Neuronal stem cell (in vitro differentiated cells): ENCODE measurements around the gene FAM83E.

ENCODE experiments used
- DNase-seq: peaks from one replicate; pipeline ENCODE4 v3.0.0-alpha.2; 2013; ENCODE audit warnings: low spot score
- H2AFZ ChIP-seq: one replicate; pipeline ENCODE4 v1.6.1; 2013; ENCODE audit warnings: mild to moderate bottlenecking, low read length, inconsistent platforms
- H2AK5ac ChIP-seq: 2 replicates; pipeline ENCODE4 v1.6.1; 2013; ENCODE audit warnings: low read depth, mild to moderate bottlenecking, inconsistent platforms, low read length, moderate library complexity, mixed read lengths
- H2BK120ac ChIP-seq: 2 replicates; pipeline ENCODE4 v1.6.1; 2013; ENCODE audit warnings: low read depth, mild to moderate bottlenecking, inconsistent platforms, low read length, moderate library complexity, mixed read lengths
- H2BK12ac ChIP-seq: one replicate; pipeline ENCODE4 v1.6.1; 2013; ENCODE audit warnings: low read length, inconsistent platforms
- H2BK15ac ChIP-seq: 2 replicates; pipeline ENCODE4 v1.6.1; 2013; ENCODE audit warnings: mild to moderate bottlenecking, low read length, inconsistent platforms, mixed read lengths
- H2BK5ac ChIP-seq: one replicate; pipeline ENCODE4 v1.6.1; 2013; ENCODE audit warnings: inconsistent platforms, mild to moderate bottlenecking, low read length, moderate library complexity
- H3K14ac ChIP-seq: one replicate; pipeline ENCODE4 v1.6.1; 2013; ENCODE audit warnings: low read length, inconsistent platforms
- H3K18ac ChIP-seq: 2 replicates; pipeline ENCODE4 v1.6.1; 2013; ENCODE audit warnings: low read length, inconsistent platforms
- H3K23ac ChIP-seq: 2 replicates; pipeline ENCODE4 v1.6.1; 2013; ENCODE audit warnings: low read depth, mild to moderate bottlenecking, mixed read lengths, low read length, inconsistent platforms; ENCODE audit not compliant: poor library complexity
- H3K27ac ChIP-seq: replicated peaks from 3 replicates; pipeline ENCODE4 v1.5.1; 2013; ENCODE audit warnings: low read length, inconsistent platforms
- H3K27me3 ChIP-seq, 3 experiments: 2 replicates each; pipeline ENCODE4 v1.6.1; 2013; ENCODE audit warnings: low read length in 3 of 3, mild to moderate bottlenecking in 2 of 3, inconsistent platforms in 1 of 3, low read depth in 1 of 3, mixed read lengths in 1 of 3, moderate library complexity in 1 of 3; ENCODE audit not compliant: control insufficient read depth in 3 of 3, insufficient read depth in 3 of 3
- H3K36me3 ChIP-seq, 2 donors: replicated peaks in 1 of 2; 2 replicates each; pipeline ENCODE4 v1.6.1; 2013; ENCODE audit warnings: low read length in 2 of 2; ENCODE audit not compliant: control insufficient read depth in 2 of 2, insufficient read depth in 2 of 2
- H3K4ac ChIP-seq: 2 replicates; pipeline ENCODE4 v1.6.1; 2013; ENCODE audit warnings: inconsistent platforms, mild to moderate bottlenecking, low read length, moderate library complexity
- H3K4me1 ChIP-seq, 2 donors: 1 replicate in 1 of 2; 2 replicates in 1 of 2; pipeline ENCODE4 v1.6.1; 2013; ENCODE audit warnings: low read length in 2 of 2, low read depth in 1 of 2; ENCODE audit not compliant: control insufficient read depth in 2 of 2, insufficient read depth in 1 of 2
- H3K4me2 ChIP-seq: one replicate; pipeline ENCODE4 v1.6.1; 2013; ENCODE audit warnings: mild to moderate bottlenecking, low read length, inconsistent platforms; ENCODE audit not compliant: insufficient read depth, poor library complexity, severe bottlenecking
- H3K4me3 ChIP-seq, 2 donors: 2 replicates each; pipeline ENCODE4 v1.5.1; 2013; ENCODE audit warnings: low read length in 2 of 2, mild to moderate bottlenecking in 2 of 2, inconsistent platforms in 1 of 2, moderate library complexity in 1 of 2
- H3K79me1 ChIP-seq: one replicate; pipeline ENCODE4 v1.6.1; 2013; ENCODE audit warnings: low read depth, mild to moderate bottlenecking, inconsistent platforms, low read length, moderate library complexity
- H3K9ac ChIP-seq: one replicate; pipeline ENCODE4 v1.6.1; 2013; ENCODE audit warnings: mild to moderate bottlenecking, low read depth, low read length, inconsistent platforms; ENCODE audit not compliant: poor library complexity
- H3K9me3 ChIP-seq, 2 donors: replicated peaks in 1 of 2; 2 replicates each; pipeline versions ENCODE3 to v1.6.1; 2013; ENCODE audit warnings: low read length in 2 of 2, mild to moderate bottlenecking in 2 of 2, inconsistent platforms in 1 of 2, low read depth in 1 of 2, mixed read lengths in 1 of 2, moderate library complexity in 1 of 2; ENCODE audit not compliant: control insufficient read depth in 2 of 2, insufficient read depth in 1 of 2
- H4K8ac ChIP-seq: one replicate; pipeline ENCODE4 v1.6.1; 2013; ENCODE audit warnings: low read depth, mild to moderate bottlenecking, inconsistent platforms, low read length, moderate library complexity
- H4K91ac ChIP-seq: one replicate; pipeline ENCODE4 v1.6.1; 2013; ENCODE audit warnings: low read length, low read depth, mild to moderate bottlenecking, inconsistent platforms; ENCODE audit not compliant: poor library complexity
- WGBS, 2 donors: extraction: QIAGEN DNeasy Blood & Tissue Kit; methylation state at CpG; one replicate each; pipeline ENCODE4 v1.1.7; 2013; ENCODE audit warnings: missing lambda C conversion rate in 2 of 2, mixed read lengths in 1 of 2; ENCODE audit not compliant: insufficient read length in 2 of 2, insufficient replicate concordance in 1 of 2; ENCODE audit errors: extremely low coverage in 2 of 2; 5-methylcytosine and 5-hydroxymethylcytosine counted together

FAM83E gene

GRCh38 chr19:48624791-48625723 lies 10.2 kb upstream of the FAM83E start:
- H2BK12ac ChIP-seq, result no peak overlapping the region
- peak overlapping the region; percentile 98 for H2BK5ac ChIP-seq
- H3K27me3 ChIP-seq, result no peaks in the 10 kb centered on the region
- H4K8ac ChIP-seq, result no peak overlapping the region
- no peak overlapping the region for H4K91ac ChIP-seq
- no peaks in the 10 kb centered on the region for H3K9me3 ChIP-seq
- peak overlapping the region; percentile 81 for H3K23ac ChIP-seq
- peak overlapping the region; percentile 49 for H2BK120ac ChIP-seq
- H3K4ac ChIP-seq, result peak overlapping the region; percentile 77
- H2BK15ac ChIP-seq, result peak overlapping the region; percentile 99
- H3K36me3 ChIP-seq, result peaks cover 2 to 39% of the 10 kb centered on the region in 2 donors
- H2AK5ac ChIP-seq, result peak overlapping the region; percentile 95
- peak overlapping the region; percentile 93 for H3K18ac ChIP-seq
- peak overlapping the region; percentile 55 to 80 for H3K4me3 ChIP-seq
- H3K9ac ChIP-seq, result peak overlapping the region; percentile 92
- peaks cover 8 to 13% of the 10 kb centered on the region in 2 donors for H3K4me1 ChIP-seq
- H3K27ac ChIP-seq, result peak overlapping the region; percentile 76
- no CpG with 5 or more reads among the region's 24 CpGs for WGBS, 2 donors
- no peak for DNase-seq
- H3K14ac ChIP-seq, result no peak overlapping the region
- peak overlapping the region; percentile 91 for H3K4me2 ChIP-seq
- peak overlapping the region; percentile 68 for H2AFZ ChIP-seq
- H3K79me1 ChIP-seq, result peaks cover 8% of the 10 kb centered on the region

- Histone ChIP-seq H3K9me3 (no peaks in the 10 kb centered on the region), H3K14ac (no peak overlapping the region), H3K36me3 (peaks cover 2 to 31% of the 10 kb centered on the region in 2 donors), H3K4me2 (peak overlapping the region; percentile 91), H2AK5ac (peak overlapping the region; percentile 95), H2BK120ac (peak overlapping the region; percentile 49), H3K23ac (peak overlapping the region; percentile 94), H2BK12ac (peak overlapping the region; percentile 30), H4K91ac (no peak overlapping the region), H2AFZ (peak overlapping the region; percentile 75), H3K79me1 (peaks cover 8% of the 10 kb centered on the region), H3K4me3 (peak overlapping the region; percentile 55 to 80), H3K4me1 (peaks cover 5 to 13% of the 10 kb centered on the region in 2 donors), H4K8ac (no peak overlapping the region), H3K27me3 (no peaks in the 10 kb centered on the region), H3K4ac (peak overlapping the region; percentile 77), H3K18ac (peak overlapping the region; percentile 93), H3K27ac (peak overlapping the region; percentile 76), H2BK5ac (peak overlapping the region; percentile 98), H2BK15ac (peak overlapping the region; percentile 99), H3K9ac (peak overlapping the region; percentile 92)
- DNase-seq, result peak; percentile 97
- WGBS, 2 donors, result no CpG with 5 or more reads among the region's 40 CpGs
Measured at GRCh38 chr19:48624067-48624594, 9.3 kb upstream of the FAM83E start.

- Histone ChIP-seq H4K91ac (no peak overlapping the region), H2BK5ac (no peak overlapping the region), H3K18ac (no peak overlapping the region), H3K4me1 (peaks cover 5 to 13% of the 10 kb centered on the region in 2 donors), H3K79me1 (peaks cover 8% of the 10 kb centered on the region), H3K27me3 (no peaks in the 10 kb centered on the region), H2BK120ac (no peak overlapping the region), H3K9me3 (no peaks in the 10 kb centered on the region), H3K4me2 (peak overlapping the region; percentile 30), H3K9ac (no peak overlapping the region), H3K27ac (peak overlapping the region; percentile 74), H3K23ac (no peak overlapping the region), H3K4me3 (peak overlapping the region in 1 of 2 donors; percentile 51), H3K14ac (no peak overlapping the region), H2AFZ (peak overlapping the region; percentile 75), H2BK12ac (no peak overlapping the region), H3K36me3 (peaks cover 2 to 26% of the 10 kb centered on the region in 2 donors), H4K8ac (no peak overlapping the region), H3K4ac (no peak overlapping the region), H2BK15ac (no peak overlapping the region), H2AK5ac (no peak overlapping the region)
- no CpG with 5 or more reads among the region's 8 CpGs for WGBS, 2 donors
- DNase-seq, result no peak
Measured at GRCh38 chr19:48623556-48624066, 8.7 kb upstream of the FAM83E start.
